ENCODE results near the gene DENND2A.

- TF ChIP-seq CTCF (IDR thresholded peaks at IDR 0.05) (no peak), POLR2A (IDR thresholded peaks at IDR 0.05) (no peak)
Measured at GRCh38 chr7:140559410-140559809, 81.2 kb downstream of the DENND2A start.
